T-helper 1 cell treated with Interleukin-12 subunit alpha and Interleukin-12 subunit beta and Interleukin-4 antibody, amounts not matched to agents 30 ng/mL and 1 ng/mL, for 36 hours (primary cell): ENCODE data around the gene MAJIN. TPM values are rescaled to one million over a fixed set of nuclear protein-coding genes. Genes with fewer than 3 reads are reported as not detected.

Experiments
- intact Hi-C: fragments of 100-400 bp; cut with micrococcal nuclease; formaldehyde crosslinking; loops from one replicate; pipeline ENCODE4 v1.15.1; 2024
- total RNA-seq: library from RNA; stranded (reverse); gene quantifications from 2 replicates; pipeline ENCODE4 v1.2.3, GENCODE V29; 2022

The MAJIN gene
- total RNA-seq, 1 donor from 2014 or later = not detected

DNA sequence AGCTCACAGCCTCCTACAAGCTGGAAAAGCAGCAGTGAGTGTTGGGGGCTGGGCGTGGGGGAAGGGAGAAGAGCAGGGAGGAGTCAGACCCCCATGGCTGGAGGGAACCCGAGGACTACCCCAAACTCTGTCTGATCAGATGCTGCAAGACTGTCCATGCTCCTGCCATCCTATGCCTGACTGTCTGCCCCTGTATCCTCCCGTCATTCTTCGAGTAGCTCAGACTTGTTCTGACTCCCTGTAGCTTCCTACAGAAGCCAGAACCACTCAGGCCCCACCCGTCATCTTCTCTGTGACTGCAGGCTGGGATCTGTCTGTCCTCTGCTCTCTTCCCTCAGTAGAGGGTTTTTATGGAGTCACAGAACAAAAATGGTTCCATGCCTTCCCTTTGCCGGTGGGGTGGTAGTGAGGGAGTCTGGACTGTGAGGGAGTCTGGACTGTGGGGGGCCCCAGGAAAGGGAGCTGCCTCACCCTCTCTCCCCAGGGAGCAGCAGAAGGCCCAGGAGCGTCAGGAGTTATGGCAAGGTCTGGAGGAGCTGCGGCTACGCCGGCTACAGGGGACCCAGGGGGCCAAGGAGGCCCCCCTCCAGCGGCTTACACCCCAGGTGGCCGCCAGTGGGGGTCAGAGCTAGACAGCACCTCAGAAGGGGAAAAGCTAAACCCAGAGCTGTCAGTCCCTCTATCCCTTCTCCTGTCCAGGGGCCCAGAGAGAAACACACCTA is 38.5 kb downstream of the MAJIN start:
- intact Hi-C loops = no loop called here

DNA sequence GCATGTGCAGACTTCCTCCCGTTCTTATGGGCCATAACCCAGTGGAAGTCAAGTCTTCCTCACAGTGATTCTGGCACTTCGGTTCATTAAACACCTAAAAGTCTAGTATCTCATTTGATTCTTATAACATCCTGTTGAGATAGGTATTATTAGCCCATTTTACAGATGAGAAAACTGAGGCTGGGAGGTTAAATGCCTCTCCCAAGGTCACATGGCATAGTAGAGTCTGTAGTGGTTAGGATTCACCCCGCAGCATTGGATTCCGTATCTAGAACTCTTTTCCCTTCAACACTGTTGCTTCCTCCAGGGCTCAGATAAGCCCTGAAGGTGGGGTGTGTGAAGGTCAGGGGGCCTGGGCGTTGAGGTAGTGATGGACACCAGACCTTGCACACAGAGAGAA is 39.6 kb downstream of the MAJIN start:
- intact Hi-C loops = no loop called here

DNA sequence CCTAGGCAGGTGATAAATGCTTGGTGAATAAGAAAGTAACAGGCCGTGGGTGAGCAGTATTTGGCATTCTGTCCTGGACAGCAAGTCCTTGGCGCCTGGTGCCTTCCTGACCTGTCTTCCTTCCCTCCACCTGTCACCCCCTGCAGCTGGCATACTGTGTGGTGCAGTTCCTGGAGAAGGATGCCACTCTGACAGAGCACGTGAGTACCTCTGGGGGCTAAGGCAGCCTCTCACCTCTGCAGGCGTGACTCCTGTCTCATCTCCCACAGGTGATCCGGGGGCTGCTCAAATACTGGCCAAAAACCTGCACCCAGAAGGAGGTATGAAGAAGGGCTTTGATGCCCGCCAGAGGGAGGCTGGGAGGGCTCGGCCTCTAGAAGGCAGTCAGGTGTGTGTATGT is 40.6 kb downstream of the MAJIN start:
- intact Hi-C loops = no loop called here

- intact Hi-C loops = no loop called here
Observed at GRCh38 chr11:64930340-64930739, 41.6 kb downstream of the MAJIN start.

- intact Hi-C loops = no loop called here
Observed at GRCh38 chr11:64929625-64930024, 42.3 kb downstream of the MAJIN start.

GRCh38 chr11:64928957-64929356 is 43.0 kb downstream of the MAJIN start:
- intact Hi-C loops = no loop called here

- intact Hi-C loops = no loop called here
Observed at GRCh38 chr11:64926689-64927088, 45.2 kb downstream of the MAJIN start.

DNA sequence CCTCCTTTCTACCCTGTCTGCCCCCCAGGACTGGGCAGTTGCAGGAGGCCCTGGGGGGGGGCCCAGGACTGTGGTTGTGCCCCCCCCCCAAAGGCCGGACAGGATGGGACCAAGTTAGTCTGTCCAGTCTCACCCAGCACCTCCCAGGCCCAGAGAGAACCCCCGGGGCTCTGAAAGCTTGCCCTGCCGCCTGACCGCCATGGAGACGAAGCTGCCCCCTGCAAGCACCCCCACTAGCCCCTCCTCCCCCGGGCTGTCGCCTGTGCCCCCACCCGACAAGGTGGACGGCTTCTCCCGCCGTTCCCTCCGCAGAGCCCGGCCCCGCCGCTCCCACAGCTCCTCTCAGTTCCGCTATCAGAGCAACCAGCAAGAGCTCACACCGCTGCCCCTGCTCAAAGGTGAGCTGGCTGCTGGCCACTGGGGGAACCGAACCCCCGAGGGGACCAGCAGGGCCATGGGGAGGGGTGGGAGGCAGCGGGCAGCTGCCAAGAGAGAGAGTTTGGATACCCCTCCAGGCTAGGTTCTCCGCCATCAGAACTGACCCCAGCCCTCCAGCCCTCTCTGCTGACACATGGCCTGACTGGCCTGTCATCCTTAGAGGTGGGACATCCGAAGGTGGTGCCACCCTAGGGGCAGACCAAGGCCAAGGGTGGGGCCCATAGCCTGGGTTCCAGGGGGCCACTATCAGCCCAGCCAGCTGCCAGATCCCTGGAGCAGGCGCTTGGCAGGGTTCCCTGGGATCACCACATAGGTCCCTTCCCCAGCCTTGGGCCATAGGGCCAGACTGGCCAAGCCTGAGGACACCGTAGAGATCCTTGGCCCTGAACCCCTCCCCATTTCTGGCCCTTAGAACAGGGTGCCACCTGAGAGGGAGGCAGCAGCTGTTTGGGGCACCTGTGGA is 46.1 kb downstream of the MAJIN start:
- intact Hi-C loops = loop anchor here (2.0 kb wide), 3 partner anchors 79 to 689 kb away; partner anchors contain the start of genes MAP3K11, PCNX3 and SAC3D1

GRCh38 chr11:64924910-64925284 is 47.0 kb downstream of the MAJIN start:
- intact Hi-C loops = loop anchor here (1.0 to 2.0 kb wide), 13 partner anchors 9 to 690 kb away; partner anchors contain the start of genes CDCA5, EHD1, FAU and MAP3K11

DNA sequence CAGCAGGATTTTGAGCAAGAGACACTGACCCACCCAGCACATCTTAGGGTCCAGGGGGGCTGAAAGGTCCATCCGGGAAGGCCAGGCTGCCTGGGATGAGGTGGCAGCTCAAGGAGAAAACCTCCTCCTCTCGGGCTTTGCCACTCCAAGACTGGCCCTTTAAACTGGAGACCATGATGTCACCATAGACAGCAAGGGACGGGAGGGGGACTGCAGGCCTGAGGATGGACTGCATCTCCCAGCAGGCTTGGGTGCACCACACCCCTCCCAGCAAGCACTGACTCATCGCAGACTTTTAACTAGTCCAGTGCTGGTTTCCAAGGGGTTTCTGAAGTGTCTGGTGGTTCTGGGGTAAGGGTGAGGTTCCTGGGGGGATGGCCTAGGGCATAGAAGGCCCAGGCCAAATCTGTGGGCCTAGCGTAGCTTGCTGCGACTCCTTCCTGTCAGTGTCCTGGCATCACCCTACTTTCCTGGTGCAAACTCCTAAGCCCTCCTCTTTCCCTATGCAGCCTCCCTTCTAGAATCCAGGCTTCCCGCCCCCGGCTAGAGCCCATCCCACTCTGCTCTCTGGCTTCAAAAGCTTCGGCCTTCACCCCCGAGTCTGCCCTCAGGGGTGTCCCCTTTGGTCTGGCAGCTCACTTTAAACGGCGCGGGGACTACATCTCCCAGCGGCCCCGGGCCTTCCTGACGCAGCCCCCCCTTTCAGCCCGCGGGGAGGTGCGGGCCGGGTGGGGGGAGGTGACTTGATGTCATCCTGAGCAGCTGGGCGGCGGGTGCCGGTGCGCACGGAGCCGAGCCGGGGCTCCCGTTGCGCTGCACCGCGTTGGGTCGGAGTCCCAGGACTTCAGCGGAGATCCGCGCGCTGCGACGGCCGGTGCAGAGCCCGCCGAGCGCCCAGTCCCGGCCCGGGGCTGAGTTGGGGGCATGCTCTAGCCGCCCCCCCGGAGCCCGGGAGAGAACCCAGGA is 47.7 kb downstream of the MAJIN start, which contains the start of gene PPP2R5B:
Gene PPP2R5B (plus strand): TSS at position 746 of the 966 bp plus-strand sequence. CDS start 1,046 bp downstream, outside the sequence.
- intact Hi-C loops = loop anchor here (1.0 to 2.0 kb wide), 13 partner anchors 8 to 691 kb away; partner anchors contain the start of genes CDCA5, EHD1, FAU and MAP3K11

GRCh38 chr11:64923151-64923661 is 48.7 kb downstream of the MAJIN start:
- intact Hi-C loops = no loop called here

DNA sequence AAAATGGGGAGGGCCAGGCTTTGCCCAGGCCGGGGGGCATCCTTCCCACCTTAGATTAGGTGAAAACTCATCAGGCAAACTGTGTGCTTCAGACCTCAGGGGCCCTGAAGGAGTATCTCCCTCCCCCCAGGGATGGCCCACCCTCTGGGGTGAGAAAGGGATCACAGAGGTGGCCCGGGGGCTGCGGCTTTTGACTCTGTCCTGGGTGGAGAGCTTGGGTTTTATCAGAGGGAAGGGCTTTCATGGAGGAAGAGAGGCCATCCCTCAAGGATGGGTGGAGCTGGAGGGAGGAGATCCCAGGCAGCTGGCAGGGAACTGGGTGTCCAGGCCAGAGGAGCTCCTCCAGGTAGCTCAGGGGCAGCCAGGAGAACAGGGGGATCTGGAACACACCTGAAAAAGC is 50.5 kb downstream of the MAJIN start:
- intact Hi-C loops = no loop called here

GRCh38 chr11:64920124-64920523 is 51.8 kb downstream of the MAJIN start:
- intact Hi-C loops = no loop called here

GRCh38 chr11:64919627-64920026 is 52.3 kb downstream of the MAJIN start:
- intact Hi-C loops = loop anchor here (5.0 kb wide), 1 partner anchor 53 kb away; the partner anchor contains the start of gene MAJIN

DNA sequence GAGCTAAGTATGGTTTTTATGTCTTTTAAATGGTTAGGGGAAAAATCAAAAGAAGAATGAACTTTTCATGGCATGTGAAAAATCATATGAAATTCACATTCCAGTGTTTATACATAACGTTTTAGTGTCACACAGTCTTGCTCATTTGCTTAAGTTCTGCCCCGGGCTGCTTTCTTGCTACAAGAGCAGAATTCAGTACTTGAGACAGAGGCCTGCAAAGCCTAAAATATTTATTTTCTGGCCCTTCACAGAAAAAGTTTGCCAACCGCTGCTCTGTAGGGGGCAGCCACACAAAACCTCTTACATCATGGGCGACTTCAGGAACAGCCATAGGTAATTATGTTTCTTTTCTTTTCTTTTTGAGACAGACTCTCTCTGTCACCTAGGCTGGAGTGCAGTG is 53.9 kb downstream of the MAJIN start:
- intact Hi-C loops = loop anchor here (5.0 kb wide), 1 partner anchor 54 kb away; the partner anchor contains the start of gene MAJIN

DNA sequence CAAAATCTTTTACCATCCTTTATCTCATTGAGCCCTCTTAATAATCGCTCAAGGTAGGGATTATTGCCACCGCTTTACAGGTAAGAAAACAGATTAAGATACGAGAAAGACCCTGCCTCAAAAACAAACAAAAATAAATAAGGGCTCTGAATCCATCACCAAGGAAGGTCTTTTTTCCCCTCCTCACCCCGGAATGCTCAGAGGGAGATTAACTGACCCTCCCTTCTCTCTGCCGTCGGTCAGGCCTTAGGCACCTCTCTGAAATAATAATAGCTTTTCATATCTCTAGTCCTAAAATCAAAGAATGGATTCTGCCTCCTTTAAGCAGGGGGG is 54.3 kb downstream of the MAJIN start:
- intact Hi-C loops = loop anchor here (1.0 to 5.0 kb wide), 18 partner anchors 39 to 698 kb away; partner anchors contain the start of genes CAPN1, CDCA5, EHD1 and MAJIN

DNA sequence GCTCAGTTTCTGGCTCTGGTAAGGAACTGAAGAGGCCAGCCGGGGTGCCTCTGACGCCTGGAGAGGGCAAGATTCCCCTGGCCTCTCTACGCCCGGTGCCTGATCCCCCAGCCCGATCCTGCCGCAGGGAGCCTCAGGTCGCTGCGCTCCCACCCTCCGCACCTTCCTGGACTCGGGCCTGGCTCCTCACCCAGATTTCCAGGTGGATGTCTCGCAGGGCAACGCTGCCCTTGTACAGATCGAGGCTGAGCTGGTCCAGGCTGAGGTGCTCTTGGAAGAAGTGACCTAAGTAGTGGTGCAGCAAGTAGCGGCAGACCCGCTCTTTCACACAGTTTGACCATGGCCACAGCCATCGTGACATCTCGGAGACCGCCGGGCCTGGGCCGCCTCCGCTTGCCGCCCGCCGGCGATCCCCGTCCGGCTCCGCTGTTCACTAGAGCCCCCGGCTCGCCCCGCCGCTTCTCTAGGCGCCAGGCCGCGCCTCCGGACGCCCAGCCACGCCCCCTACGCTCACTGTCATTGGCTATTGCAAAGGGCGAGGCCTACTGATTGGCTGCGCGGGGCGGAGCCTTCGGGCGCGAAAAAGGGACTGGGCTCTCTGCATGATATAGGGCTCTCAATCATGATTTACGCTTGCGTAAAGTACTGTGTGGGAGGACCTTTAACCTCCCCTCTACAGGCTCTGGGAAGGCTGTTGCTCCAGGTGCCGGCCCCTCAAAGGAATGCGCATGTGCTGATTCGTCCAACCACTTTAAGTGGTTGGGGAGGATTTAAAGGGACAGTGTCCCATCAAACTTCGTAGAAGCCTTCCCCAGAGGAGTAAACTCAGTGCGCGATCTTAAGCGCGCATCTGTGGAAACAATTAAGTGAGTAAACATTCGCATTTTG is 54.9 kb downstream of the MAJIN start, which contains the start of gene ATG2A:
Gene ATG2A (minus strand): TSS at position 435 of the 888 bp plus-strand sequence. CDS start 74 bp downstream, at position 361.
- intact Hi-C loops = loop anchor here (1.0 to 5.0 kb wide), 19 partner anchors 7 to 698 kb away; partner anchors contain the start of genes CAPN1, CDCA5, EHD1 and MAJIN

GRCh38 chr11:64916040-64916774 is 55.7 kb downstream of the MAJIN start:
- intact Hi-C loops = loop anchor here (1.0 to 5.0 kb wide), 4 partner anchors 8 to 219 kb away; partner anchors contain the start of genes MAJIN, PPP2R5B and SYVN1
